Vagina (tissue), 2 donors: Measurements from ENCODE around the gene RNMT. TPM values are rescaled to one million over a fixed set of nuclear protein-coding genes. Genes with fewer than 3 reads are reported as not detected.

Experiments
- DNase-seq, 2 donors: peaks; one replicate each; pipeline ENCODE4 v3.0.0-alpha.2; 2017; ENCODE audit errors: extremely low spot score in 2 of 2
- H3K27ac ChIP-seq: fragments of 200-600 bp; sonication (generic); one replicate; pipeline ENCODE4 v1.5.1; 2019
- H3K27me3 ChIP-seq: fragments of 200-600 bp; sonication (generic); one replicate; pipeline ENCODE4 v1.5.1; 2019
- H3K36me3 ChIP-seq, 2 donors: fragments of 200-600 bp; sonication (generic); one replicate each; pipeline ENCODE4 v1.5.1; 2017 to 2019
- H3K4me1 ChIP-seq: fragments of 200-600 bp; sonication (generic); one replicate; pipeline ENCODE4 v1.5.1; 2019
- H3K4me3 ChIP-seq, 2 donors: fragments of 200-600 bp; sonication (generic); 1 replicate in 1 of 2; 2 replicates in 1 of 2; pipeline ENCODE4 v1.5.1; 2016 to 2019
- H3K9me3 ChIP-seq: fragments of 200-600 bp; sonication (generic); one replicate; pipeline ENCODE4 v1.5.1; 2019
- CTCF ChIP-seq, 3 experiments: fragments of 450-650 bp in 2 of 3; fragments of 200-600 bp in 1 of 3; sonication (generic) in 1 of 3; IDR thresholded peaks; one replicate each; pipeline ENCODE4 v1.5.1; 2017 to 2019; ENCODE audit warnings: antibody characterized with exemption in 3 of 3, mild to moderate bottlenecking in 2 of 3, moderate library complexity in 2 of 3
- POLR2A ChIP-seq, 2 donors: fragments of 450-650 bp; IDR thresholded peaks; one replicate each; pipeline ENCODE4 v1.6.1; 2017; ENCODE audit warnings: antibody characterized with exemption in 2 of 2, mild to moderate bottlenecking in 2 of 2, moderate library complexity in 2 of 2
- POLR2AphosphoS5 ChIP-seq, 2 donors: sonication (generic); formaldehyde crosslinking; IDR thresholded peaks; one replicate each; pipeline ENCODE4 v1.9.0; 2017; ENCODE audit warnings: antibody characterized with exemption in 2 of 2, mild to moderate bottlenecking in 2 of 2, low read depth in 1 of 2; ENCODE audit not compliant: insufficient read depth in 1 of 2
- intact Hi-C: fragments of 100-400 bp; cut with DNase I; formaldehyde crosslinking; loops from one replicate; pipeline ENCODE4 v1.15.1; 2023
- small RNA-seq: library from RNA; depleted of rRNA; stranded (forward); fragments of <200 nt; gene quantifications from one replicate; pipeline ENCODE3, GENCODE V24; 2016
- total RNA-seq: library from RNA; depleted of rRNA; stranded (reverse); fragments of >200 nt; gene quantifications from one replicate; pipeline ENCODE4 v1.2.3, GENCODE V29; 2016

RNMT gene
- total RNA-seq, 1 donor from 2014 or later: 12.8 TPM

- Histone ChIP-seq H3K27ac (no peak overlapping the region), H3K4me1 (no peaks in the 10 kb centered on the region), H3K36me3 (no peaks in the 10 kb centered on the region), H3K9me3 (no peaks in the 10 kb centered on the region), H3K4me3 (no peak overlapping the region), H3K27me3 (no peaks in the 10 kb centered on the region)
- DNase-seq: no peak
- TF ChIP-seq CTCF (IDR thresholded peaks at IDR 0.05): no peak
- TF ChIP-seq POLR2AphosphoS5 (IDR thresholded peaks at IDR 0.05; ENCODE audit: insufficient read depth in 1 of 2, low read depth in 1 of 2): no peak
- no peak for TF ChIP-seq POLR2A (IDR thresholded peaks at IDR 0.05)
- intact Hi-C loops: no loop called here
Measured at GRCh38 chr18:13810950-13811485, 84.5 kb downstream of the RNMT start.

DNA sequence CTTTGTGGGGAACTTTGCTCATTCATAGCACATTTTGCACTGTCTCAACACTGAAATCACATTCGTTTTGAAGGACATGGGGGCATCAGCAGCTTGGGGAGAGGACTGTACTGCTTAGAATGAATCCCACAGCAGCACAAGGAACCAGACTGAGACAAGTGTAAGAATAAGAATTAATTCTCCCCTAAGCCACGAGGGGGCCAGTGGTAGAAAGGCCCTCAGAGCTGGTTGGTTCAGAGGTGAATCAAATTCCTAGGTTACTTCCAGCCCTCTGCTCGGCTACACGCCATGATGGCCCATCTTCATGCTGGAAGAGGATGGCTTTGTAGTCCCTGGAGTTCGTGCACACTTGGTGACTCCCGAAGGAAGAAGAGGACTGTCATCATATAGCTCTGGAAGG, 85.5 kb downstream of the RNMT start:
- Histone ChIP-seq H3K27ac (no peak overlapping the region), H3K27me3 (no peaks in the 10 kb centered on the region), H3K4me3 (no peak overlapping the region), H3K9me3 (no peaks in the 10 kb centered on the region), H3K4me1 (no peaks in the 10 kb centered on the region), H3K36me3 (no peaks in the 10 kb centered on the region)
- no peak for DNase-seq
- TF ChIP-seq CTCF (IDR thresholded peaks at IDR 0.05): no peak
- TF ChIP-seq POLR2AphosphoS5 (IDR thresholded peaks at IDR 0.05; ENCODE audit: insufficient read depth in 1 of 2, low read depth in 1 of 2): no peak
- TF ChIP-seq POLR2A (IDR thresholded peaks at IDR 0.05): no peak
- intact Hi-C loops: no loop called here

GRCh38 chr18:13813271-13813849, 86.9 kb downstream of the RNMT start:
- H3K36me3 ChIP-seq: no peaks in the 10 kb centered on the region
- H3K4me3 ChIP-seq: no peak overlapping the region
- no peaks in the 10 kb centered on the region for H3K27me3 ChIP-seq
- intact Hi-C loops: no loop called here
- no peaks in the 10 kb centered on the region for H3K9me3 ChIP-seq
- DNase-seq: peak in 1 of 2 donors; percentile 13
- no peak overlapping the region for H3K27ac ChIP-seq
- no peaks in the 10 kb centered on the region for H3K4me1 ChIP-seq
- TF ChIP-seq POLR2A (IDR thresholded peaks at IDR 0.05) (no peak), CTCF (IDR thresholded peaks at IDR 0.05) (peak; percentile 26 to 73 (median 67)), POLR2AphosphoS5 (IDR thresholded peaks at IDR 0.05; ENCODE audit: insufficient read depth in 1 of 2, low read depth in 1 of 2) (no peak)

Small RNA genes within 50 kb of the gene (small RNA-seq; reads per million reads assigned to genes)
- not detected for gene AP001525.1
- gene RN7SL362P: not detected

Other genes with a start within 250 kb of the RNMT start
- 12.8 TPM for gene FAM210A, start 115 bp upstream of the RNMT start, total RNA-seq
- 0.74 TPM for gene MC5R, start 97.5 kb downstream of the RNMT start, total RNA-seq
- gene MC2R, start 188.9 kb downstream of the RNMT start, total RNA-seq: not detected